MCF 10A (cell line): ENCODE measurements around the gene C2orf74. TPM values are rescaled to one million over a fixed set of nuclear protein-coding genes. Genes with fewer than 3 reads are reported as not detected.

Source experiments
- BruUV-seq: library from RNA; stranded (reverse); fragments of 400-500 nt; replicated peaks from 2 replicates; lab custom pipeline; 2021; lab: Mats Ljungman, UMichigan
- CTCF ChIA-PET: fragments of 300-600 bp; sonication (Branson Sonifier 250); formaldehyde crosslinking; extraction: SDS; loops from one replicate; lab custom pipeline; 2021; ENCODE audit warnings: antibody characterized with exemption, inconsistent platforms; lab: Yijun Ruan, JAX
- POLR2A ChIA-PET: fragments of 300-600, 350-650 bp; sonication (Branson Sonifier 250); formaldehyde crosslinking; extraction: SDS; loops from one replicate; lab custom pipeline; 2020; ENCODE audit warnings: antibody characterized with exemption, inconsistent platforms; lab: Yijun Ruan, JAX
- DNase-seq: peaks from one replicate; pipeline ENCODE4 v3.0.0-alpha.2; 2018; ENCODE audit not compliant: unreplicated experiment
- H3K27ac Mint-ChIP-seq: one replicate; pipeline ENCODE4 v1.8.0; 2022; ENCODE audit warnings: mild to moderate bottlenecking, low read depth, mixed read lengths; ENCODE audit not compliant: unreplicated experiment
- H3K27me3 Mint-ChIP-seq: one replicate; pipeline ENCODE4 v1.8.0; 2022; ENCODE audit warnings: mixed read lengths; ENCODE audit not compliant: insufficient read depth, unreplicated experiment
- H3K36me3 Mint-ChIP-seq: one replicate; pipeline ENCODE4 v1.8.0; 2022; ENCODE audit warnings: mild to moderate bottlenecking, moderate library complexity, mixed read lengths; ENCODE audit not compliant: insufficient read depth, unreplicated experiment
- H3K4me1 Mint-ChIP-seq: one replicate; pipeline ENCODE4 v1.8.0; 2022; ENCODE audit warnings: mixed read lengths; ENCODE audit not compliant: insufficient read depth, unreplicated experiment
- H3K4me3 Mint-ChIP-seq: one replicate; pipeline ENCODE4 v1.8.0; 2022; ENCODE audit warnings: mild to moderate bottlenecking, moderate library complexity, mixed read lengths; ENCODE audit not compliant: unreplicated experiment
- H3K9me3 Mint-ChIP-seq: one replicate; pipeline ENCODE4 v1.8.0; 2022; ENCODE audit warnings: mixed read lengths; ENCODE audit not compliant: unreplicated experiment
- intact Hi-C: fragments of 100-400 bp; cut with micrococcal nuclease; formaldehyde crosslinking; loops from 2 replicates; pipeline ENCODE4 v1.14.1; 2022
- total RNA-seq: library from RNA; stranded (reverse); gene quantifications from 2 replicates; pipeline ENCODE4 v1.2.3, GENCODE V29; 2022
- TF ChIP-seq, protein P1 (sequence below): fragments of 200-600 bp; IDR thresholded peaks from one replicate; pipeline ENCODE4 v1.8.0; 2022; ENCODE audit warnings: antibody characterized with exemption, mild to moderate bottlenecking; ENCODE audit not compliant: unreplicated experiment

The C2orf74 gene
- total RNA-seq, 1 experiment from 2014 or later, result 29.7 TPM

GRCh38 chr2:61135510-61135909, 26.5 kb upstream of the C2orf74 start:
- BruUV-seq, result no TSS peak

GRCh38 chr2:61138859-61139258, 23.1 kb upstream of the C2orf74 start:
- intact Hi-C loops, result loop anchor here (5.0 kb wide), 1 partner anchor 498 kb away; no protein-coding TSS in a partner anchor
- POLR2A ChIA-PET, result interaction anchor here (0.6 kb wide), 1 partner anchor 231 kb away, joined by 3 read pairs; no protein-coding TSS in a partner anchor
- no peak overlapping the region for H3K27ac Mint-ChIP-seq
- TF ChIP-seq, protein P1, sequence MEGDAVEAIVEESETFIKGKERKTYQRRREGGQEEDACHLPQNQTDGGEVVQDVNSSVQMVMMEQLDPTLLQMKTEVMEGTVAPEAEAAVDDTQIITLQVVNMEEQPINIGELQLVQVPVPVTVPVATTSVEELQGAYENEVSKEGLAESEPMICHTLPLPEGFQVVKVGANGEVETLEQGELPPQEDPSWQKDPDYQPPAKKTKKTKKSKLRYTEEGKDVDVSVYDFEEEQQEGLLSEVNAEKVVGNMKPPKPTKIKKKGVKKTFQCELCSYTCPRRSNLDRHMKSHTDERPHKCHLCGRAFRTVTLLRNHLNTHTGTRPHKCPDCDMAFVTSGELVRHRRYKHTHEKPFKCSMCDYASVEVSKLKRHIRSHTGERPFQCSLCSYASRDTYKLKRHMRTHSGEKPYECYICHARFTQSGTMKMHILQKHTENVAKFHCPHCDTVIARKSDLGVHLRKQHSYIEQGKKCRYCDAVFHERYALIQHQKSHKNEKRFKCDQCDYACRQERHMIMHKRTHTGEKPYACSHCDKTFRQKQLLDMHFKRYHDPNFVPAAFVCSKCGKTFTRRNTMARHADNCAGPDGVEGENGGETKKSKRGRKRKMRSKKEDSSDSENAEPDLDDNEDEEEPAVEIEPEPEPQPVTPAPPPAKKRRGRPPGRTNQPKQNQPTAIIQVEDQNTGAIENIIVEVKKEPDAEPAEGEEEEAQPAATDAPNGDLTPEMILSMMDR, result no peak
- BruUV-seq, result no TSS peak
- no peaks in the 10 kb centered on the region for H3K9me3 Mint-ChIP-seq
- CTCF ChIA-PET, result no interaction called here
- no peak for DNase-seq
- H3K4me3 Mint-ChIP-seq, result no peak overlapping the region
- H3K36me3 Mint-ChIP-seq, result peaks cover 5% of the 10 kb centered on the region
- no peaks in the 10 kb centered on the region for H3K27me3 Mint-ChIP-seq
- H3K4me1 Mint-ChIP-seq, result no peaks in the 10 kb centered on the region

More at GRCh38 chr2:61135510-61135909, 26.5 kb upstream of the C2orf74 start:
- peak; percentile 43 for DNase-seq
- no peak overlapping the region for H3K4me3 Mint-ChIP-seq
- ChIA-PET CTCF (interaction anchor here (0.5 to 0.9 kb wide), 3 partner anchors 43 to 657 kb away, joined by 3 to 5 read pairs (median 4); no protein-coding TSS in a partner anchor), POLR2A (interaction anchor here (0.6 to 1.0 kb wide), 3 partner anchors 9 to 1442 kb away, joined by 3 to 7 read pairs (median 3); no protein-coding TSS in a partner anchor)
- no peaks in the 10 kb centered on the region for H3K36me3 Mint-ChIP-seq
- no peaks in the 10 kb centered on the region for H3K9me3 Mint-ChIP-seq
- intact Hi-C loops, result loop anchor here (1.0 to 5.0 kb wide), 3 partner anchors 502 to 763 kb away; no protein-coding TSS in a partner anchor
- TF ChIP-seq, protein P1, result peak; percentile 48
- no peak overlapping the region for H3K27ac Mint-ChIP-seq
- no peaks in the 10 kb centered on the region for H3K4me1 Mint-ChIP-seq
- no peaks in the 10 kb centered on the region for H3K27me3 Mint-ChIP-seq

DNA sequence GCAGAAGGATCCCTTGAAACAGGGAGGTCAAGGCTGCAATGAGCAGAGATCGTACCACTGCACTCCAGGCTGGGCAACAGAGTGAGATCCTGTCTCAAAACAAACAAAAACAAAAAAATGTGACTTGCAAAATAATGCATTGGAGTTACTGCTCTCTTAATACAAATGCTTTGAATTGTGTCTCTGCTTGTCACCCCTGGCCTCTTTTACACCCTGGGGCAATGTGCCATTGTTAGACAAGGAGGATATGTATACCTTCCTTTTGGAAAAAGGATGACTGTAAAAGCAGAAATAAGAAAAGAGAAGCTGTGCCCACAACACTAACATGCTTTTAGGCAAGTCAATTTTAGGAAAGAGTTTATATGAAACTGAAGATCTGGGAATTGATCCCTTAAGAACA, 20.8 kb upstream of the C2orf74 start:
- Mint-ChIP-seq H3K36me3 (peaks cover 5% of the 10 kb centered on the region), H3K9me3 (no peaks in the 10 kb centered on the region), H3K4me1 (no peaks in the 10 kb centered on the region), H3K27me3 (no peaks in the 10 kb centered on the region), H3K27ac (no peak overlapping the region), H3K4me3 (no peak overlapping the region)
- POLR2A ChIA-PET, result interaction anchor here (0.7 kb wide), 1 partner anchor 85 kb away, joined by 3 read pairs; no protein-coding TSS in a partner anchor
- TF ChIP-seq, protein P1, result no peak
- BruUV-seq, result no TSS peak
- intact Hi-C loops, result no loop called here
- CTCF ChIA-PET, result interaction anchor here (0.7 kb wide), 1 partner anchor 149 kb away, joined by 3 read pairs; no protein-coding TSS in a partner anchor
- DNase-seq, result no peak

DNA sequence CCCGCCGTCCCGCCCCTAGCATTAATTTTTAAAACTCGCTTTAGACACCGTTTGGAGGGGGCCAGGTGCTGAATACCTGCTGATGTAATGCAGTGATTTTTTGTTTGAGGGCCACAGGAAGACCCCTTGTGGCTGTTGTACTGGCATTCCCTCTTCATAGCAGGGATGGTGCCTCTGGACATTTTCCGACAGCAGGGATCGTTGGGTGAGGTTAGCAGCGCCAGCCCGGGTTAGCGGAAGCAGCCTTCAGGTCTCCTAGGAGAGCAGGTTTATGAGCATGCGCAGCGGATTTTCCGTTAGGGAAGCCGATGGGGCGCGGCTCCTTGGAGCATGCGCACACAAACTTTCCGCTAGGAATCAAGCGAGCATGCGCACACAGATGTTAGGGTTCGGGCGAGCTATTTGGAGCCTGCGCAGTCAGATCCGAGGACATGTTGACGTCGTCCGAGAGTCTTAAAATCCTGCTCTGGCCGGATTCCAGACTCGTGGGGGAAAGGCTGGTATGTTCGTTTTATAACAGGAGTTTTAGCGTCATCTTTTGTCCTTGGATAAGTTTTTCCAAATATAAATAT, 17.2 kb upstream of the C2orf74 start:
- no peaks in the 10 kb centered on the region for H3K9me3 Mint-ChIP-seq
- ChIA-PET POLR2A (interaction anchor here (0.6 to 4.5 kb wide), 21 partner anchors 9 to 630 kb away, joined by 3 to 56 read pairs (median 3); partner anchors contain the start of genes C2orf74, PAPOLG, PEX13 and PUS10), CTCF (interaction anchor here (1.0 kb wide), 1 partner anchor 34 kb away, joined by 3 read pairs; no protein-coding TSS in a partner anchor)
- H3K4me1 Mint-ChIP-seq, result no peaks in the 10 kb centered on the region
- H3K27me3 Mint-ChIP-seq, result no peaks in the 10 kb centered on the region
- TF ChIP-seq, protein P1, result no peak
- intact Hi-C loops, result no loop called here
- peak; percentile 98 for DNase-seq
- BruUV-seq, result TSS peak; percentile 39
- H3K36me3 Mint-ChIP-seq, result peaks cover 30% of the 10 kb centered on the region
- peak overlapping the region; percentile 78 for H3K4me3 Mint-ChIP-seq
- H3K27ac Mint-ChIP-seq, result peak overlapping the region; percentile 84
